Stimulated activated CD4-positive, alpha-beta T cell treated with anti-CD3 and anti-CD28 coated beads, Interleukin-4, amount 100 ng/mL, for 4 hours (primary cell): ENCODE data around the gene IGDCC3.

ENCODE experiments used
- DNase-seq, 2 experiments: peaks; one replicate each; pipeline ENCODE4 v3.0.0-alpha.2; 2020

Gene IGDCC3

DNA sequence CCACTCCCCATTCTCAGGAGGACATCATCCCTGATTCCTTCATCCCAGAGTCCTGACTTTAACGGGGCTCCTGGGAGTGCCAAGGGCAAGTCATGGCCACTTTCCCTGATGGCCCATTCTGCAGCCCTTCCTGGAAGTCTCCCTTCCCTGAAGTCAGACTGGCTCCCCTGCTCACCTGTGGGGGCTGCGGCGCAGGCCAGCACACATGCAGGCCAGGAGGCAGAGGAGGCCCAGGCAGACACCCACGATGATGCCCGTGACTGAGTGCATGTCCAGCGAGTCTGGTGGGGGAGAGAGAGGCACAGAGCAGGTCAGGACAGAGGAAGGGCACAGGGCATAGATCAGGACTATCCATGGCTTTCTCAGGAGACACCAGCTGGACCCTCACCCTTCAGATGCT lies 8.6 kb upstream of the IGDCC3 start:
- DNase-seq = no peak

DNA sequence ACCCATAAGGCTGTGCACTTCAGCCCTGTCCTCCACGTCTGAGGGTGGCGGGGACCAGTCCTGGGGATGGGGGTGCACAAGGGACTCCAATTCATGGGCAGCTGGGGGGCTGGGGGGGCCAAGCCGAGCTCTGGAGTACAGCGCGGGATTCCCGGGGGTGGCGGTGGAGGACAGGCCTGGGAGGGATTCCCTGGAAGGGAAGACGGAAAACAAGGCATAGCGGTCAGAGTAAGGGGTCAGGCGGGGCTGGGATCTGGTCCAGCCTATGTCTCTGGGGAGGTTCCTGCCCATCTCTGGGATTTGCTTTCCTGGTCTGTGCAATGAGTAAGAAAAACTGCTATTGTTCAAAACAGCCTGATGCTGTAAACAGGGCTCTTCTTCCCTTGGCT lies 8.1 kb upstream of the IGDCC3 start:
- no peak for DNase-seq

DNA sequence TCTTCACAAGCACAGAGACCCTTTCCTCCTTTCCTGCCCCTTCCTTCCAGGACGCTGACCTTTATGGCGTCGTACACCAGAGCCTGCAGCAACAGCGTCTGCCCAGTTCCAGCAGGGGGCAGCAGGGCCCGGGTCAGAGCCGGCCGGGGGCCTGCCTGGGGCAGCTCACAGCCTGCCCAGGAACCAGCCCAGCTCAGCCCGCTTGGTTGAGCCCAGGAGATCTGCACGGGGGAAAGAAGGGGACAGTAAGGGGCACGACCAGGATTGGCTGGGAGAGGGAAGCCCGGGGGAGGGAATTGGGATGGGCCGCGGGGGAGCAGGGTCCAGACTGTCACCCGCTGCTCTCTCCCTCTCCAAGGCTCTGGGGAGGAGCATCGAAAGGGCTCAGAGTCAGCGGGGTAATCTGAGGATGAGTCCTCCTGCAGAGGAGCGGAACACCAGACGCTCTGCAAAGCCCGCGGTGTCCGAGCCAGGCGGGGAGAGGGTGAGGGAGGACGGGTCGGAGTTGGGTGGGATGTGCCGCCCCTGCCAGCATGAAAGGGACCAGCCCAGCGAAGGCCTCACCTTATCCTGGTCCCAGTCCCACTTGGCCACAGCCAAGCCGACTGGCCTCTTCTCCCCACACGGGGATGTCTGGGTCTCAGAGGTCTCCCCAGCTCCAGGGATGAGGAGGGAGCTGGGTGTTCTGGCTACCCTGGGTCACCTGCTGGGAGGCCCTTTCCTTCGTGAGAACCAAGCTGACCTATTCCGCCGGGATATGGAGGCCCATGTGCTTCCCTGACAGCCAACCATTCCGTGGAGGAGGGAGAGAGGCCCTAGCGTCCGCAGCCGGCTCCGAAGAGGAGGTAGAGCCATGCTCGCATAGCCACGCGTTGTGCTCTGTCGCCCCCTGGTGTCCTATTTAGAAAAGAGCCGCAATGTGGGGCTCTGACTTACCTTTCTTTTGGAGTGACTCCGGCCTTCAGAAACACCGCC lies 7.4 kb upstream of the IGDCC3 start:
- peak; percentile 75 to 77 for DNase-seq

DNA sequence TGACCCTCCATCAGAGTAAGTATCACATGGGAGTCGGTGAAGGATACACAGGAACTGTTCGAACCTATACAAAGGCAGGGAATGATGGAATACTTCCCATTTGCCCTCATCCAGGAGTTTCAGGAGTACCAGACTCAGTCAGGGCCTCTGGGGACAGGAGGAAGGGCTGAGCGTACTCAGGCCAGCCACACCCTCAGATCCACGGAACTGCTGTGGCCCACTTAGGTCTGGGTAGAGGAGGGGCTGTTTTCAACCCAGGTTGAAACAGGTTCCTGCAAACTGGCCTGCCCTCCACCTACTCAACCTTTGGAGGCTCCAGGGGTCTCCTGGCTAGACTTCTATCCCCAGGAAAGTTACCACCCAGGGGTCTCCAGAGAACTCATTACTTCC lies 6.7 kb upstream of the IGDCC3 start:
- DNase-seq = no peak

DNA sequence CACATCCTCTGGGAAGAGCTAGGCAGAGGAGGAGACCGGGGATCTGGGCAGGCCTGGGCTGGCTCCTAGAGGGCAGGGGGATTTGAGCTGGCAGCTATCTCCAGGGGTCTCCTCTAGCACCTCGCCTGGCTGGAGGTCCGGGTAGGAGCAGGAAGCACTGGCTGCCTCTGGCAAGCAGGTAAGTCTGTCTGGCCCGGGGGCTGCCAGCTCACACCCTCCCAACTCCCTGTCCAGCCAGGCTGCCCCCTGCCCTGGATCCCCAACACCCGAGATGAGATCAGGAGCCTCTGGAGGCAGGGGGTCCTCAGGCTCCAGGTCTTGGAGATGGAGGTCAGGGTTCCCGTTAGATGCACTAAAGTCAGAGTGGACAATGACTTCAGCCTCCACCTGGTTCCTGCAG lies 6.2 kb upstream of the IGDCC3 start:
- no peak for DNase-seq

DNA sequence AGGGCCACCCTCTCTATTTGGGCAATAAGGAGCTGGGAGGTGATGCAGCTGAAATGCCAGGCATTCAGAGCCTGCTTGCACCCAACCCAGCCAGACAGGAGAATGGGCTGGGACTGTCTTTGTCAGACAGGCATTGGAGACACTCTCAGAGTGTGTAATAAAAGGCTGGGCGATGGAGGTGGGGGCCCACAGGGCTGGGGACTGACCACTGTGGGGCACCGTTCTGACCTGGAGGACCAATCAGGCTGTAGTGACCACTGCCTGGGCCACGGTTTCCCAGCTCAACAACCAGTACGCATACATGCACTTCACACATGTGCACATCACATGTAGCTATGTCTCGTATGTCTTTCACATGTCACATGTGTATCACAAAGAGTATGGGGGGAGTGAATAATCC lies 5.7 kb upstream of the IGDCC3 start:
- no peak for DNase-seq

DNA sequence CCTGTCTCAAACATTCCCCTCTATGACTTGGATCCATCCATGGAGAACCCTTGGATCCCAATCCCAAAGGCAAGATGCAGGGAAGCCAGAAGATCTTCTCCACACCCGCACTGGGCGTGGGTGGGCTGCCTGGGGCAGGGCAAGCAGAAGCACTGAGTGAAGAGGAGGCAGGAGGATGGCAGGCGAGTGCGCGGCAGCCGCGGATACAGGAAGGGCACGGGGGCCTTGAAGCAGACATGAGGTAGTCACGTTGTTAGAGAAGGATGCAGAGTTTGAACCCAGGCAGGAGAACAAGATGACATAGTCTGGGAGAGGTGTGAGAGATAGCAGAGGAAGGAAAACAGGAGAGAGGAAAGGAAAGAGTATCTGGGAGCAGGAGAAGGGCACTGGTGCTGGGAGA lies 5.1 kb upstream of the IGDCC3 start:
- DNase-seq = no peak

DNA sequence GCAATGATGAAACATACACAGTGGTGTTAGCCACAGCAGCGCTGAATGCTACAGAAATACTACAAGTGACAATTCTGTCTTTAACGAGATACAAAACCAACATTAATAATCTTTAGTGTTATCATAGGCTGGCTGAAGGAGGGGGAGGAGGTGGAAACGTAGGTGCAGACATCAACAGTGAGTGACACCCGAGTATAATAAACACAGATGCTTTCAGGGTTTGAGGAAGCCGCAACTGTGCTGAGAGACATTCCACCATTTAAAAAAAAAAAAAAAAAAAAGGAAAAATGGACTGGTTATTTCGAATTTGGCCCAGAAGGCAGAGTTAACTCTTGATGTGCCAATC lies 4.3 kb upstream of the IGDCC3 start:
- DNase-seq = no peak

DNA sequence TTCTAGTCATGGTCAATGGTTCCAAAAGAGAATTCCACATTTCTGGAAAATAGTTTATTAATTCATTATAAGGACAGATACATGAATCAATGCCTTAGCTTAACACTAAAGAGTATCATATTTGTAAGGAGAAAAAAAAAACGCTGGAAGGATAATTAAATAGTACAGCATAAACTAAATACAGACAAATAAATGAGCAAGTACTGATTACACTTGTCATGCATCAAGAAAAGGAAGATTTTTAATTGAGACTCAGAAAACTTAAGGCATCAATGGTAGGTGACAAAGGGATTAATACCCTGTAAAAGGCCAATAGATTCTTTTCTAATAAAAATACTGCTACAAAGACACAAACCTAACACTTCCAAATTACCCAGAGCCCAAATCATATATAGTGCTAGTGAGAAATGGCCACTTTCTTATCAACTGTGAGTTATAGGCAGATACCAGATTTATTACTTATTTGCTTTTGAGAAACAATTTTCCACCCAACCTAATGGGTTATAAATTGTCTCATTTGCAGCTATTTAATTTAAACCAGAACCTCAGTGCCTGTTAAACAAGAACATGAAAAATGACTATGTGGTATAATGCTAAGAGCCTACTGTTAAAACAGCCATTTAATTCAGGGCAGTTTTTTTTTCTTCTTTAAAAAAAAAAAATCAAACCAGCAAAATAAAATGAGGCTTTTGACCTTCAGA lies 3.8 kb upstream of the IGDCC3 start:
- no peak for DNase-seq

DNA sequence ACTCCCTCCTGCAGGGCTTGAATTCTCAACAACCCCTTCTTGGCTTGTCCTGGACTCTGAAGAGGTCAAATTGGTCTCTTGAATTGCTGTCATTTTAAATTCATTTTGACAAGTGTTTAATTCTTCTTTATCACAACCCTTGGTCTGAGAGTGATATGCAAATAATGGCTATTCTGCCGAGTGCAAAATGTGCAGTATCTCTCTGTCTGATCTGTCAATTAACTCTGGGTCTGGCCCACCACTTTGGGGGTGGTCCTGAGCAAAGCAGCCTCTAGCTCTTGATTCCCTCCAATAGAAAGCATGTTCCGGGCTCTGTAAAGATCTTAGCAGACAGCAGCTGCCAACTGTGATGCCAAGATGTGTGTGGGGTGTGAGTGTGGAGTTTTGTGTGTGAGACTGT lies 2.2 kb upstream of the IGDCC3 start:
- no peak for DNase-seq

DNA sequence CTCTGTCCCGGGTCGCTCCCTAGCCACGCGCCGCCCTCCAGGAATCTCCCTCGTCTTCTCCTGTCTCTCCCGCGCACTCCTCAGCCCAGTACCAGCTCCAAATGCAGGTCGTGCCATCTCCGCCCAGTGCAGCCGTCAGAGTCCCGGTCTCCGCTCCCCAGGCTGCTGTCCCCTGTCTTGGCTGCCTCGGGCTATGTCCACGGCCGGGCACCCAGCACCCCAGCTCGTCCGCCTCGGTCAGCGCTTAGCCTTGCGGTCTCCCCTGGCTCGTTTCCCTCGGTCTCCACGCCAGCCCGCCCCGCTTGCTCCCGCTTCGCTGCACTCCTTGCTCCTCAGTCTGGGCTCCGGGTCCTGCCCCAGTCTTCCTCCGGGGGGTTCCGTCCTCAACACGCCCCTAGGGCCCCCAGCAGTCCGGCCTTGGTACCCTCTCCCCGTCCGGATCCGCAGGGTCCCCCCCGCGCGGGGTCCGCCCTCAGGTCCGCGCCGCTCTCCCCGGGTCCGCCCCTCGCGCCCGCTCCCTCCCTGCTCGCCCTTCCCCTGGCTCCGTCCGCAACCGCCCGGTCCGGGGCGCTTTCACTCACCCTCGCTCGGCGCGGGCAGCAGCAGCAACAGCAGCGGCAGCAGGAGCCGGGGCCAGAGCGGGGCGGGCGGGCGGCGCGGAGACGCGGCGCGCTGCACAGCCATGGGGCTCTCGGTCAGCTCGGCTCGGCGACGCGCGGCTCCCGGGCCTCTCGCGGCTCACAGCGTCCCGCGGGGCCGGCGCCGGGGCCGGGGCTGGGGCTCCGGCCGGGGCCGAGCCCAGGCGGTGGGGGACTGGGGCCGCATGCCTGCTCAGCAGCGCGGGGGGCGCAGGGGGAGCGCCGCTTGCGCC lies 462 bp downstream of the IGDCC3 start:
- no peak for DNase-seq

DNA sequence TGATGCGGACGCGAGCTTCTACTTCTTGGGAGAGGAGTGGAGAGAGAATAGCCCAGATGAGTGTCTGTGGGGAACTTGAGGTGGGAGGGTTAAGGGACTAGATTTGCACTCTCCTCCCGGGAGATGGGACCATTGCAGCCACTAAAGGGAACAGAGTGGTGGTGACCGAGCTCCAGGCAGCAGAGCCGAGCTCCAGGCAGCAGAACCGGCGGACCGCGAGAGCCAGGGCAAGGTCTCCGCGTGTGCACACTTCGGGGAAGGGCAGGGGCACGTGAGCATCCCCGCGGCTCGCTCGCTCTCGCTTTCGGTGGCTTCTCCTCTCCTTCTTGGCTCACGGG lies 1.1 kb downstream of the IGDCC3 start:
- no peak for DNase-seq

DNA sequence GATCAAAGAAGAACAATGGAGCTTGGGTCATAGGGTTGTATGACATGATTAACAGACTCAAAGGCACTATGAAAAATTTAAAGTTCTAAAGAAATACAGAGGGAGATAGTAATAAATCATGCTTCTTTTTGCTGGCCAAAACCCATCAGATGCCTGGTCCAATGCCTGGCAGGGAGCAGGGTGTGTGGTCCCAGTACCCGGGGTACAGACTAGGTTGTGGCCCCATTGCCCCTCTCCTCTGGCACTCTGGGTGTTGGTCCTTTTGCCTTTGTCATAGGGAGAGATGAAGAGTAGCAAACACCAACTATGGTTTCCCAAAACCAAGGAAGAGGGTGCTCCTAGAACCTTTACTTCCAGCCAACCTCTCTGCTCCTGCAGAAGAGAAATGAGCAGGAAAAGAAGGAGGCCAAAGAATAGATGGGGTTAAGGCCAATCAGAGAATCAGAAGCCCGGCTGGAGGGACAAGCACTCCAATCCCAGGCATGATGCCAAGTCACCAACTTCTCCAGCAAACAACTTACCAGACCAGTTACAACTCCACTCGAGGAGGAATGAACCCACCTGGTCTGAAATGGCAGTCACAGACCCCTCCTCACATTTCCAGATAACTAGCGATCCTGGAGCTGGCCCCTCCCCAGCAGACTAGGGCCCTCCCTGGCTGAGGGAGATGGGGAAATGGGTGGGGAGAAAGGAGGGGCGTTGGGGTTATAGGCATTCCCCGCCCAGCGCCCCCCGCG lies 1.8 kb downstream of the IGDCC3 start:
- DNase-seq = no peak

DNA sequence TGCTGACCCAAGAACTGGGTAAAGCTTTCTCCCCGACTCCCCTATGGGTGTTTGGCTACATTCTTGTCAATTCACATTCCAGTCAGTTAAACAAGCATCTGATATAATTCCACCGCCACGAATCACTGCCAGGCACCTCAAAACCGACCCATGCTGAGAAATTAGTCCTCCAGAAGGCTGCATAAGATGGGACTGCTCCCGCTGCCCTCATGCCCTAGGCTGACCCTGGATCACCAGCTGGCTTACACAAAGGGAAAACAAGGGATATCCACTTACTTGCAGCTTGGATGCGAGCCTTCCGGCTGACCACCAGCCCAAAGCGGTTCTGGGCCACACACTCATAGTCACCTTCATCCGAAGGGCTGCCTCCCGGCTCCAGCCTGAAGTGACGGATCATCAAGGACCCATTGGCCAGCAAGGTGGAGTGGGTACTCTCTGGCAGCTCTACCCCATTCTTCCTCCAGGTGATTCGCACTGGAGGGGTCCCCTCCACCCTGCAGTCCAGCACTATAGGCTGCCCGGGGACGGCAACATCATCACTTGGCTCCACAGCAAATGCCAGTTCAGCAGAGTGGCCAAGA lies 2.9 kb downstream of the IGDCC3 start:
- DNase-seq = no peak

DNA sequence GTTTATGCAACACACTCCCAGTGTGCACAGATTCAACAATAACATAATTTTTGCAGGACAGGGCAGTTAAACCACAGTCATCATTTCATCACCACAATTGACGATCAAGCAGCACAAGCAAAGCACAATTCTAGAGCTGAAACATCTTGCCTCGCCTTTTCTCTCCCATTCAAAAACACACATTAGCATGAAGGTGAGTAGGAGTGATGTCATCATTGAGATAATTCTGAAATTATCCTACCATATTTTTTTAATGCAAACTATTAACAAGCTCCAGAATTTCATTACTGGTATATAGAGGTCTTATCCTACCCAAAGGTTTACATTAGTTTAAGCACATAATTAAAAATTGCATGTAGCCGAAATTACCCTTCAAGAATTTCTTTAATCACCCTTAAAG lies 3.5 kb downstream of the IGDCC3 start:
- no peak for DNase-seq

DNA sequence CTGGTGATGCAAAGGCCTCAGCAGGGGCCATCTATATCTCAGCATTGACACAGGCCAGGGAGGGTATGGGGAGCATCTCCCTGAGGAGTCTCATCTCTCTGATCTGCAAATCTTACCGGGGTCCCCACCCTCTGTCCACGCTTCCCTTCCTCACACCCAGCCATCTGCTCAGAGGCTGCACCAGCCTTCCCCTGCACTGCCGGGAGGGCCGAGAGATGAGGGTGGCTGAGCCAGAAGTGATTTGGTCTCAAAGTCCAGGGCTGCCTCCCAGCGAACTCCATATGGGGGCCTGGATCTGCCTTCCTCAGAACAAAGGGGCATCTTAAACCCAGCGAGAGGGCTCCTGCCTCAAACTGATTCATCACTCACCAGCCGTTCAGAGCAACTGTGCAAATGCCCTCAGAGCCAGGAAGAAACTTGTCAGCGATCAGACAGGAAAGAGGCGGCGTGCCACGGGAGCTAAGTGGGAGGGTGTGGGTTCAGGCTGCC lies 4.6 kb downstream of the IGDCC3 start:
- DNase-seq = no peak

DNA sequence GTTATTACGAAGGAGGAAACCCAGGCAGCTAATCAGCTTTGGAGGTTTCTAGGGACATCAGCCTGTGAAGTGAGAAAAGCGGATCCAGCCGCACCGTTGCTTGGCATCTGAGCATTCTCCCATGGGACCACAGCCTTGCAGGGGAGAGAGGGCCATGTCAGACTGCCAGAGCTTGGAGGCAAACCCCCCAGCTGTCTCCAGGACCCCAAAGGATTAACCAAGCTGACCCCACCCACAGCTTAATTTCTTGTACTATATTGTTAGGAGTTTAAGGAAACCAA lies 5.1 kb downstream of the IGDCC3 start:
- no peak for DNase-seq

DNA sequence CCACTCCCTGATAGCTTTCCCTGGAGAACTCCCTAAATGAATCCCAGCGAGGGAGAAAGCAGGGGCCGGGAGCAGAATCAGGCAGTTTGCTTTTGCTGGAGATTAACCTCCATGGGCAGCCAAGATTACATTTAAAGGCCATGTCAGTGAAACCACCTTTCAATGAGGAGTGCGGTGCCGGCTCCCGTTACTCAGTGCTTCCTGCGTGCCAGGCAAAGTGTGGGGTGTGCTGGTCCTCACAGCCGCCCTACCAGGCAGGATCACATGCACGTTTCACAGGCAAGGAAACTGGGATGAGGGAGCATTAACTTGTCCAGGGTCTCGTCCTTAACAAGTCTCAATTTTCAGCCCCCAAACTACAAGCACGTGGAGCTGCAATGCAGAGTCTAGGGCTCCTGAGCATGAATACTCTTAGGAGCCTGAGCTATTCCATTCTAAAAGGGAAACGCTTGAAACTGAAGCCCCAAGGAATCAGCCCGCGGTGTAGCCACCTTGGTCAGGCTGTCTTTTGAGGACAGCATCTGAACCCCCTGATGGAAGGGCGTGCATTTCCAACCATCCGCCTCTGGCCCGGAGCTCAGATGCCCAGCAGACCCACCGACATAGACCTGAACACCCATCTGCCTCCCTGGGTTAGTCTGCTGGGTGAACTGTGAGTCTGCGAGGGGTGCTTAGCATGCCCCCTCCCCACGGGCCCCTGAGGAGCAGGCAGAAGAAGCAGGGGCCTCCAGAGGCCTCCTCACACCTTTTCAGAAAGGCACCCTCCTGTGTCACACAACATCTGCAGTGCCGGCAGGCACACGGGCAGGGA lies 5.6 kb downstream of the IGDCC3 start:
- no peak for DNase-seq

DNA sequence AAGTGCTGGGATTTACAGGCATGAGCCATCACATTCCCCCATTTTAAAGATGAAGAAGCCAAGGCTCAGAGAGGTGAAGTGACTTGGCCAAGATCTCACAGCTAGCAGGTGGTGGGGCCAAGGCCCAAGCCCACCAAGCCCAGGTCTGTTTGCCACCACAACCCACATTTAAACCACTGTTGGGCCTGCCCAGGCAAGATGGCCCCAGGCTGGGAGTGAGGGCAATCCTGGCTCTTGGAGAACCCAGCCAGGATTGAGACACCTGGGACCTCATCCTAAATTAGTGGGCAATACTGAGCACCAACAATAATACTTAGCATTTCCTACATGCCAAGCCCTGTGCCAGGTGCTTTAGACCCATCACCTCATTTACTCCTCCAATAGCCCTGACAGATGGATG lies 6.9 kb downstream of the IGDCC3 start:
- no peak for DNase-seq

DNA sequence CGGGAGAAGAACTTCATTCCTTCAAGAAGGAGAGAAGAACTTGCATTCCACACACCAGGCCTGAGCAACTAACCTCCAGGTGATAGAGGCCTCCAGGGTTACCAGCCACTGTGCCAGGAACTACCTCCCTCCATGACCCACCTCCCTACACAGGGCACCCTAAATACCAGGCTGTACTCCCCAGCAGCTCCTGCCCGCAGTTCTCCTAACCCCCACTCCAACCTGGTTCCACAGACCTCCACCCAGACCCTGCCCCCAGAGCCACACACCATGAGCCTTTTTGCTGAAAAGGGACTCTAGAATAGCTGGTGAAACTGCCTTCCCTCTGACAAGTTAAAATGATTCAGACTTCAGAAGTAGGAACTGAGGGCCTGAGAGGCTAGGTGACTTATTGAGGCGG lies 8.2 kb downstream of the IGDCC3 start:
- DNase-seq = no peak

DNA sequence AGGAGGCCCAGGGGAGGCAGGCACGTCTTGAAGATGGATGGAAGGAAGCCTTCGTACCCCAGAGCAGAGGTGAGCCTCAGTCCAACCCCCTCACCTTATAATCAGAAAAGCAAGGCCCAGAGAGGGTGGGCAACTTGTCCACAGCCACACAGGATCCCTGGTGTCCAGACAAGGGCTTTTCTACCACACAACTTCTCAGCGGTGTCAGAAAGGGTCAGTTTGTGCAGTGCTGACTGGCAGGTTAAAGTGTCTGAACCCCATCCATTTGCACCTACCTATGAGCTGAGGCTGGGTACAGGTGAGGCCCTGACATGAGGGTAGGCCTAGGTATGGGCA lies 8.6 kb downstream of the IGDCC3 start:
- no peak for DNase-seq
